Right lobe of liver (tissue), 4 donors: ENCODE results near the gene MCM8.

Experiments used
- CTCF ChIP-seq, 4 donors: fragments of 200-600 bp in 3 of 4; fragments of 450-650 bp in 1 of 4; IDR thresholded peaks; one replicate each; pipeline versions ENCODE4 v1.5.1 to v1.8.0; 2016 to 2022; ENCODE audit warnings: antibody characterized with exemption in 4 of 4, mild to moderate bottlenecking in 2 of 4
- POLR2A ChIP-seq: fragments of 450-650 bp; IDR thresholded peaks from one replicate; pipeline ENCODE4 v1.6.1; 2017; ENCODE audit warnings: antibody characterized with exemption, mild to moderate bottlenecking
- donor health status: DM: no; HTN: no; CAD: no.
- donor health status: DM: no; HTN: no; CAD: no.
- donor health status: DM: no; HTN: yes; CAD: no.

GRCh38 chr20:5914859-5915258 lies 35.6 kb upstream of the MCM8 start:
- no peak for TF ChIP-seq CTCF (IDR thresholded peaks at IDR 0.05)
- no peak for TF ChIP-seq POLR2A
